GM04504 (cell line): ENCODE results near the gene PIK3C2G.
"Not testable (repeated sequence)": the region's sequence is repeated elsewhere in the genome, so short reads cannot be mapped to it uniquely, and the experiment has no call there.

Experiments used
- DNase-seq: peaks from one replicate; pipeline ENCODE4 v3.0.0-alpha.2; 2012; ENCODE audit warnings: low read depth

PIK3C2G gene, protein sequence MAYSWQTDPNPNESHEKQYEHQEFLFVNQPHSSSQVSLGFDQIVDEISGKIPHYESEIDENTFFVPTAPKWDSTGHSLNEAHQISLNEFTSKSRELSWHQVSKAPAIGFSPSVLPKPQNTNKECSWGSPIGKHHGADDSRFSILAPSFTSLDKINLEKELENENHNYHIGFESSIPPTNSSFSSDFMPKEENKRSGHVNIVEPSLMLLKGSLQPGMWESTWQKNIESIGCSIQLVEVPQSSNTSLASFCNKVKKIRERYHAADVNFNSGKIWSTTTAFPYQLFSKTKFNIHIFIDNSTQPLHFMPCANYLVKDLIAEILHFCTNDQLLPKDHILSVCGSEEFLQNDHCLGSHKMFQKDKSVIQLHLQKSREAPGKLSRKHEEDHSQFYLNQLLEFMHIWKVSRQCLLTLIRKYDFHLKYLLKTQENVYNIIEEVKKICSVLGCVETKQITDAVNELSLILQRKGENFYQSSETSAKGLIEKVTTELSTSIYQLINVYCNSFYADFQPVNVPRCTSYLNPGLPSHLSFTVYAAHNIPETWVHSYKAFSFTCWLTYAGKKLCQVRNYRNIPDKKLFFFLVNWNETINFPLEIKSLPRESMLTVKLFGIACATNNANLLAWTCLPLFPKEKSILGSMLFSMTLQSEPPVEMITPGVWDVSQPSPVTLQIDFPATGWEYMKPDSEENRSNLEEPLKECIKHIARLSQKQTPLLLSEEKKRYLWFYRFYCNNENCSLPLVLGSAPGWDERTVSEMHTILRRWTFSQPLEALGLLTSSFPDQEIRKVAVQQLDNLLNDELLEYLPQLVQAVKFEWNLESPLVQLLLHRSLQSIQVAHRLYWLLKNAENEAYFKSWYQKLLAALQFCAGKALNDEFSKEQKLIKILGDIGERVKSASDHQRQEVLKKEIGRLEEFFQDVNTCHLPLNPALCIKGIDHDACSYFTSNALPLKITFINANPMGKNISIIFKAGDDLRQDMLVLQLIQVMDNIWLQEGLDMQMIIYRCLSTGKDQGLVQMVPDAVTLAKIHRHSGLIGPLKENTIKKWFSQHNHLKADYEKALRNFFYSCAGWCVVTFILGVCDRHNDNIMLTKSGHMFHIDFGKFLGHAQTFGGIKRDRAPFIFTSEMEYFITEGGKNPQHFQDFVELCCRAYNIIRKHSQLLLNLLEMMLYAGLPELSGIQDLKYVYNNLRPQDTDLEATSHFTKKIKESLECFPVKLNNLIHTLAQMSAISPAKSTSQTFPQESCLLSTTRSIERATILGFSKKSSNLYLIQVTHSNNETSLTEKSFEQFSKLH (N-terminal part only)

GRCh38 chr12:18261273-18261672 is at the start of gene PIK3C2G:
TSS of gene PIK3C2G (plus strand) at chr12:18261518. CDS start at chr12:18282082, 20,564 bp downstream.
- no peak for DNase-seq

- DNase-seq, result no peak
Measured at GRCh38 chr12:18217966-18218365, 43.4 kb upstream of the PIK3C2G start.

DNA sequence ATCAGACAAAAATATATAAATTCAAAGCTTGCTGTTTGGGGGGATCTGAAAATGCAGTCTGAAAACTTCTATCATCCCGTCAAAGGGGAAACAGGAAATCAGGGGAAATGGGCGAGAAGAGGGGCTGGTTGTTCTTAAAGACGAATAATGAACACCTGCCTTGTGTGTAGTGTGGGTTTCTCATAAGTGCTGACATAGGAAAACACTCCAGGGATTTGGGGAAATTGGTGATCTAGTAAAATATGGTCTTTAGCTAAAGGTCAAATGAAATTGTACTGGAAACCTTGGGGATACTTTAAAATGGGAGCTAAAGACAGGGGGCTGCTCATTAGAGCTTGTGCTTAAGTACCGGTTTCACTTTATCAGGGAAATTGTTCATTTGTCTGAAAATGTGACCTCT is 39.6 kb upstream of the PIK3C2G start:
- DNase-seq, result no peak

GRCh38 chr12:18222699-18223098 is 38.6 kb upstream of the PIK3C2G start:
- DNase-seq, result no peak

GRCh38 chr12:18224745-18225144 is 36.6 kb upstream of the PIK3C2G start:
- DNase-seq, result peak; percentile 10

DNA sequence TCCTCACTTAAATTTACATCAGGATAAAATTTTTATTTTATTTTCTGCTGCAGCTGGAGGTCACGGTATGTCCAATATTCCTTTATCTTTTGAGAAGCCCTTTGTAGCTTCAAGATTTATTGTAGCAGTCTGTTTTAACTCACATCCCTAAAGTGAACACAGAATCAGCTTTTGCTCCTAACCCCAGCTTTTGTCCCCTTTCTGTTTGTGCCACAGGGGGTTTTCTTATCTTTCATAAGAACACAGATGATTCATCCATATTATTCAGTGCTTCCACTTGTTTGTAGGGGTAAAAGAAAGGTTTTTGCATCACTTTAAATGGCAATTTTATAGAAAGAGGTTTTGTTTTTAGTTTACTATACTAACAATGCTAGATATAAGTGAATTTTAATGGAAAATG is 21.8 kb upstream of the PIK3C2G start:
- DNase-seq, result no peak

- DNase-seq, result no peak
Measured at GRCh38 chr12:18242380-18243089, 18.8 kb upstream of the PIK3C2G start.

DNA sequence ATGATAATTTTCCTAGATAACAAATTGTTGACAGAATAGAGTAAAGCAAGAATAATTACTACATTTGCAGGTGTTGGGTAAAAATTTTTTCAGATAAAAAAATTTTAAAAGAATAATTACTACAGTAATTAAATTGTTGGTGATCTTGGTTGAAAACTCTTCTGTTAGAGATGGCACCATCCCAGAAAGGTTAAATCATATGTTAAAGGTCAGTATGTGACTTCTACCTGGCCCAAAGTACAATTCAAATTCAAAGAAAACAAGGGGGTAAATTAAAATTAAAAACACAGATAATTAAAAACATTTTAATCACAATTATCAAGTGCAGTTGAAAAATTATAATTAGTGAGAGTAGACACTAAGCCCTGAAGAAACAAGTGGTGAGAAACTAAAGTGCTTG is 18.1 kb upstream of the PIK3C2G start:
- no peak for DNase-seq

- no peak for DNase-seq
Measured at GRCh38 chr12:18246066-18246465, 15.3 kb upstream of the PIK3C2G start.

DNA sequence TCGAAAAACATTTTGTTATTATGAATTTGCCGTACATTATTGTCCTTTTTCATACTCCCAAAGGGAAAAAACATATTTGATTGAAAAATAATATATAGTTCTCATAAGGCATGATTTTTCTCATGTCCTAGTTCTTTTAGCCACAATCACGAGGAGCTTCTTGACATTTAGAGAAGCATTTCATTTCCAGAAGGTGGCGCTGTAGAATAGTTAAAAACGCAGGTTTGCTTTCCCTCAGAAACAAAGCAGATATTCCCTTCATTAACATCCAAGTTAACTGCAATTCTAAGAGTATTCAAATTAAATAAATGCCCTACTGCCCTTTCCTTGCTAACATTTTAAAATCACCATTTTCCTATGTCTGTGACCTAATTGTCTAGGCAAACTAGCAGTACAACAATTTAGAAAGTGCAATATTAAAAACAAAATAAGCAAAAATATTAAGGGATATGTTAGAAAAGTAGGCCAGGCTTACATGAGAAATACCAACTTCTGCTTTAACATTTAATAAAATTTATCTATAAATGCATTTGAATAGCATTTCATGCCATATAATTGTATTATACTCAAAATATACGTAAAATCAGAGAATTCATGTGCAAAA is 10.9 kb upstream of the PIK3C2G start:
- DNase-seq, result peak; percentile 29

GRCh38 chr12:18254081-18254480 is 7.2 kb upstream of the PIK3C2G start:
- DNase-seq, result no peak

DNA sequence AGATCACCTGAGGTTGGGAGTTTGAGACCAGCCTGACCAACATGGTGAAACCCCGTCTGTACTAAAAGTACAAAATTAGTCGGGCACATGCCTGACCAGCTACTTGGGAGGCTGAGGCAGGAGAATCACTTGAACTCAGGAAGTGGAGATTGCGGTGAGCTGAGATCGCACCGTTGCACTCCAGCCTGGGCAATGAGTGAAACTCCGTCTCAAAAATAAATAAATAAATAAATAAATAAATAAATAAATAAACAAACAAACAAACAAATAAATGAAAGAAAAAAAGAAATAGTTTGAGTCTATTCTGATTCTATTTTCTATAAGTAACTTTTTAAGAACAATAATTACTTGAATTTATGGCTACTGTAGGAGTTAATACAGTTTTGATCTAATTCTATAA is 6.3 kb upstream of the PIK3C2G start:
- DNase-seq, result not testable (repeated sequence)

DNA sequence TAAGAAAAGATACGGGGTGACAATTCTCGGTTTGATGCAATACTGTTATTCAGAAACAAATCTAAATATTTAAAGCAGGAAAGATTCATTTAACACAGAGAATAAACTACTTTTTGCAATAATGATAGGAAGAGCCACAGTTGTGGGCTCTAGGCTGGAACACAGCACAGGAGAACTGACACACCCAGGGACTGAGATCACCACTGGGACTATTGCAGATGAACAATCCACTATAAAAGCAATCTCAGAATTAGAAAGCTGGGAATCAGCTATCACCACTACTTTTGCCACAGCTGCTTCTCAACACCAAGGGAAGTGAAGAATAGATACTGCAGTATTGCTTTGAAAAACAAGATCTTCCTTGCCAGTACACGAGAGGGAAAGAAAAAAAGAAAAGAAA is 4.1 kb upstream of the PIK3C2G start:
- no peak for DNase-seq

- DNase-seq, result no peak
Measured at GRCh38 chr12:18258929-18259328, 2.4 kb upstream of the PIK3C2G start.

DNA sequence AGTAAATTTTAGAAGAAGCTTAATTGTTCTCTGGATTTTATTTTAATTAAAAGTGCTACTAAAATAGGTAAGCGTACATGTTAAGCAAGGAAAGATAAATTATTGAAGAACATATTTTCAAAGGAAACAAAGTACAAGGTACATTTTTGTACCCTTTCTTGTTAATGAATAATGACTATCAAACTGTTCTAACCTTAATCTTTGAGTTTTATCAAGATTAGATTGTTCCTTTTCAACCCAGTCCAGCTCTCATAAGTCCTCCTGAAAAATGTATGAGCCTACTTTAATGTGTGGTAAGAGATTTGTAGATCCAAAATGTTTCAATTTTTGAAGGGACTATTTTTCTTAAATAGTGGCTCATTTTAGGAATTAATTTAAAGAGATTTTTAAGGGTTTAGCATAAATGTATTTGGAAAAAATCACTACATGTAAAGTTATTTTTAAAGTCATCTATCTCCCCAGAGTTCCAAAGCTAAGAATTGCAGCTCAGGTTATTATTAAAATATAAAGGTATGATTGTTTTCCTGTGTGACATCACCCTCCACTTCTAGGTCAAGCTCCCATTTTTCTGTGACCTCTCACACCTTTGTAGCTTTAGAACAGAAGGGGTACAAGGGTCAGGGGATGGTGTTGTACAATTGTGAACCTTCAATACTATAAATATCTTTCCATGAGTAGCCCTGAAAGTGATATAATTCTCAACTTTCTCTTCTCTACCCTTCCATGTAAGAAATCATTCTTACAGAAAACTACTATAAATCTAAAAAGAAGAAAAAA is 1.2 kb upstream of the PIK3C2G start:
- no peak for DNase-seq

DNA sequence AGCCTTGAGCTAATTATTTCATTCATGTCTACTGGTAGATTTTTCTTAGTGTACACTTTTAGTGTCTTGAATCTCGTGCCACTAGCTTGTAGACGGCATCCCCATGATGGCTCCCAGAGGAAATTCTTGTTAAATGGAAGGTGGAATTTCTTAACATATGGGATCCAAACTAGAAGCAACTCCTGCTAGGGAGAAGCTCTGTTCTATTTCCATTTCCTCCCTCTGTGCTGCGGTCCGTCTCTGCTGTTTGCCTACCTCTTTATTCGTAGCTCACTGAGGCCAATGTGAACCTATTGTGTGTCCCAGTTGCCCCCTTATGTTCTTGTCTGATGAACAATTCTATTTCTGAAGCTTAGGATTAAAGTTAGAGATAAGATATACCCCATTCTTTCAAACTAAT is 588 bp downstream of the PIK3C2G start:
- no peak for DNase-seq

GRCh38 chr12:18262514-18262913 is 1.2 kb downstream of the PIK3C2G start:
- no peak for DNase-seq

GRCh38 chr12:18264581-18265075 is 3.3 kb downstream of the PIK3C2G start:
- DNase-seq, result no peak

- no peak for DNase-seq
Measured at GRCh38 chr12:18267427-18268099, 6.2 kb downstream of the PIK3C2G start.
